ENCODE data around the gene LHCGR.

The LHCGR gene

GRCh38 chr2:48734576-48735303 lies 20.8 kb downstream of the LHCGR start:
- TF ChIP-seq TAF1 (IDR thresholded peaks at IDR 0.05; ENCODE audit: borderline replicate concordance, insufficient read depth, low read length) (no peak), POLR2AphosphoS5 (IDR thresholded peaks at IDR 0.05; ENCODE audit: low read depth, low read length) (no peak), FOXP2 (optimal IDR thresholded peaks at IDR 0.05; ENCODE audit: borderline replicate concordance, extremely low read depth, extremely low read length, insufficient read depth) (no peak), SIN3A (IDR thresholded peaks at IDR 0.05; ENCODE audit: borderline replicate concordance, insufficient read depth, low read length) (no peak), REST (IDR thresholded peaks at IDR 0.05; ENCODE audit: insufficient read depth in 1 of 2, low read depth in 2 of 2, low read length in 2 of 2) (no peak)

- no peak for TF ChIP-seq POLR2AphosphoS5 (IDR thresholded peaks at IDR 0.05; ENCODE audit: low read depth, low read length)
- no peak for TF ChIP-seq TAF1 (IDR thresholded peaks at IDR 0.05; ENCODE audit: borderline replicate concordance, insufficient read depth, low read length)
- no peak for TF ChIP-seq FOXP2 (optimal IDR thresholded peaks at IDR 0.05; ENCODE audit: borderline replicate concordance, extremely low read depth, extremely low read length, insufficient read depth)
- no peak for TF ChIP-seq SIN3A (IDR thresholded peaks at IDR 0.05; ENCODE audit: borderline replicate concordance, insufficient read depth, low read length)
- no peak for TF ChIP-seq REST (IDR thresholded peaks at IDR 0.05; ENCODE audit: insufficient read depth in 1 of 2, low read depth in 2 of 2, low read length in 2 of 2)
Observed at GRCh38 chr2:48733067-48733503, 22.4 kb downstream of the LHCGR start.

GRCh38 chr2:48728840-48729239 lies 26.7 kb downstream of the LHCGR start:
- TF ChIP-seq POLR2AphosphoS5 (IDR thresholded peaks at IDR 0.05; ENCODE audit: low read depth, low read length) (no peak), FOXP2 (optimal IDR thresholded peaks at IDR 0.05; ENCODE audit: borderline replicate concordance, extremely low read depth, extremely low read length, insufficient read depth) (no peak), REST (IDR thresholded peaks at IDR 0.05; ENCODE audit: insufficient read depth in 1 of 2, low read depth in 2 of 2, low read length in 2 of 2) (no peak), SIN3A (IDR thresholded peaks at IDR 0.05; ENCODE audit: borderline replicate concordance, insufficient read depth, low read length) (no peak), TAF1 (IDR thresholded peaks at IDR 0.05; ENCODE audit: borderline replicate concordance, insufficient read depth, low read length) (no peak)

DNA sequence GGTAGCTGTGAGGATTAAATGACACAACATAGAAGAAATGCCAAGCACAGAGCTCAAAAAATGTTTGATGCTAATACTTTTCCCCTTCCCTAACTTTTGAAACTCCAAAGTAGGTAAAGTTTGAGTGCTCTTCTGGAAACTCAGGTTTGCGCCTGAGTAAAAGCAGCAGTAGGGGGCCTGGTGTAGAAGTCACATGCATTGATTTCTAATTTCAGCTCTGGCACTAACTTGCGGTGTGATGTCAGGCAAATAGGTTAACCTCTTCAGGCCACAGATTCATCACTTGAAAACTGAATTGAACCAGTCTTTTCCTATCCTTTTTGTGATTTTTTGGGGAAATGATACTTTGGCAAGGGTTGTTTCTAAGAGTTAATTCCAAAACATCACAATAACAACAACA lies 27.2 kb downstream of the LHCGR start:
- TF ChIP-seq FOXP2 (optimal IDR thresholded peaks at IDR 0.05; ENCODE audit: borderline replicate concordance, extremely low read depth, extremely low read length, insufficient read depth): no peak
- no peak for TF ChIP-seq TAF1 (IDR thresholded peaks at IDR 0.05; ENCODE audit: borderline replicate concordance, insufficient read depth, low read length)
- no peak for TF ChIP-seq POLR2AphosphoS5 (IDR thresholded peaks at IDR 0.05; ENCODE audit: low read depth, low read length)
- no peak for TF ChIP-seq SIN3A (IDR thresholded peaks at IDR 0.05; ENCODE audit: borderline replicate concordance, insufficient read depth, low read length)
- no peak for TF ChIP-seq REST (IDR thresholded peaks at IDR 0.05; ENCODE audit: insufficient read depth in 1 of 2, low read depth in 2 of 2, low read length in 2 of 2)

All from PFSK-1 (cell line).